ENCODE results near the gene BATF.
A peak's percentile ranks its signal among the peaks of the same experiment; 100 is the strongest.

Gene BATF

DNA sequence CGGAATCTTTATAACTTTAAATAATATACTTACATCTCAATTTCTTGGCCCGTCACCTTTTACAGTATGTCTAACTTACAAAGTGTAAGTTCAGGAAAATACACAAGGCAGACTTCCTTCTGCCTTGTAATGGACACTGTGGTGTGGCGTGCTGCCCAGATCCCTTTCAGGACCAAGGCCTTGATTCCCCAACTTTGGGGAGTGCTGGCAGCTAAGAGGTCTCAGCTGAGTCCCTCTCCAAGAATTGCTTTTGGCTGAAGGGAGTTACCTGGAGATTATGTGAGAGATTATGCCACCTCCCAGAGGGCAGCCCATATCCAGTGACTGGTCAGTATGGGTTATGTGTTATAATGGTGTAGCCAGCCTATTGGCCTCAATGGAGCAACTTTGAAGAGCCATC, 21.2 kb upstream of the BATF start:
- no peak for DNase-seq

DNA sequence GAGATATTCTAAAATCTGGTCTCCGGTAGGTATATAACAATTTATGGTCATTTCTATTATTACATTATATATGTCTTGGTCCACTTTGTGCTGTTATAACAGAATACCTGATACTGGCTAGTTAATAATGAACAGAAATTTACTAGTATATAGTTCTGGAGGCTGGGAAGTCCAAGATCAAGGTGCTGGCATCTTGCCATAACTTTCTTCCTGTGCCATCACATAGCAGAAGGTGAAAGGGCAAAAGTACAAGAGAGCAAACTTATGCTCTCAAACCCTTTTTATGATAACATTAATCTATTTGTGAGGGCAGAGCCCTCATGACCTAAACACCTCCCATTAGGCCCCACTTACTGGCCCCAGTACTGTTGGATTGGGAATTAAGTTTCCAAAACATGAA, 17.9 kb upstream of the BATF start:
- no peak for DNase-seq

DNA sequence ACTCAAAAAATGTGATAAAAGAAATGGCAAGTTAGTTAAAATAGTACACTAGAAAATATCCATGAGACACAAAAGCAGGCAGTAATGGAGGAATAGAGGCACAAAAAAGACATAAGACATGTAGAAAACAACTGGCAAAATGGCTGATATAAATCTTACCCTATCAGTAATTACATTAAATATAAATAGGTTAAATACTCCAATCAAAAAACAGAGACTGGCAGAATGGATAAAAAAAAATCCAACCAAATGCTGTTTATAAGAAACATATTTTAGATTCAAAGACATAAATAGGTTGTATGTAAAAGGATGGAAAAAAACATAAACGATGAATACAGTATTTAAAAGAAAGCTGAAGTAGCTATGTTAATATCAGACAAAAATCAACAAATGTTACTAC, 15.3 kb upstream of the BATF start:
- DNase-seq = no peak

DNA sequence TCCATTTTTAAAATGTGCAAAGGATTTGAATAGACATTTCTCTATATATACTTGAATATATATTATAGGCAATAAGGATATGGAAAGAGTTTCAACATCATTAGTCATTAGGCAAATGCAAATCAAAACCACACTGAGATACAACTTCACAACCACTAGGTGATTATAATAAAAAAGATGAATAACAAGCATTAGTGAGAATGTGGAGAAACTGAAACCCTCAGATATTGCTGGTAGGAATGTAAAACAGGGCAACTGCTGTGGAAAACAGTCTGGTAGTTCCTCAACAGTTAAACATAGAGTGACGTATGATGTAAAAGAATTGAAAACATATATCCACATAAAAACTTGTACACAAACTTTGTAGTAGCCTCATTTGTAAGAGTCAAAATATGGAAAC, 11.7 kb upstream of the BATF start:
- DNase-seq = no peak

GRCh38 chr14:75511201-75511600, 11.1 kb upstream of the BATF start:
- no peak for DNase-seq

DNA sequence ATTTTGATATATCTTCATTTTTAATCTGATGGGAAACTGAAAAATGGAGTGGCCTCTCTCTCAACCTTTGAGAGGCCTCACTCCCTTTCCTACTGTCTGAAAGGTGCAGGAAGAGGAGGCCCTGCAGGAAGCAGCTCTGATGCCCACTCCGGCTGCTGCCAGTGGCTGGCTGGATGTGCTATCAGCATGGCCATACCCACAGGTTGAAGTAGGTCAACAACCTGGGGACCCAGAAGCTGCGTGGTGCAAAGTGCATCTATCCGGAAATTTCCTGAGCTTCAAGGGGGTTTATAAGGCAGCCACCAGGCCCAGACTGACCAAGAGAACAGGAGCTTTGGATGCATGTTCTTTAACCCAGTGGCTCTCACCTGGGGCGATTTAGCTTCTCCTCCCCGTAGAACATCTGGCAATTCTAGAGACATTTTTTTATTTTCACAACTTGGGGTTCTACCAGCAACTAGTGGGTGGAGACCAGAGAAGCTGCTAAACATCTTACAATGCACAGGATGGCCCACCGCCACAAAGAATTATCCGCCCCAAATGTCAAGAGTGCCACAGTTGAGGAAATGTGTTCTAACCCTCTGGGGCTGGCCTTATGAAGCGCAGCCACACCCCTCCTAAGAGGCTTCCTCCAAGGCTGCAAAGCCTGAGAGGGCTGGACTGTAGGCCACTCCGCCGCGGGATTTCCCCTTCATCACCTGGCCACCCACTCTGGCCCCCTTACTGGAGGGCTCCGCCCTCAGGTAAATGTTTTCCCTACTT, 8.2 kb upstream of the BATF start:
- DNase-seq = no peak

GRCh38 chr14:75514673-75515628, 7.3 kb upstream of the BATF start:
- DNase-seq = no peak

DNA sequence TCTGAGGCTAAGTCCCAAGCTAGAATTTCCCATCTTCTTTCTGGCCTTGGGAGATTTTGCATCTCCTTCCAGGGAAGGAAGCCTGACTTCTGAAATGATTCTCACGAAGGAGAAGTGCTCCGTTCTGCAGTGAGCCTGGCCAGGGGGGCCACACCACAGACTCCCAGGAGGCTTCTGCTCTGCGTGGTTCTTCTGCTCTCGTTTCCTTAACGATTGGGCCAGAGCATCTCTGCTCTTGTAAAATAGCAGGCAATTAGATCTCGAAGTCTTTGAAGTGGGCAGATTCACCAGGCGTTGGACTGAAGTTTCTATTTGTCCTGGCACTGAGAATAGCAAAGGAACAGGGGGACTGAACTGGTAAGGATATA, 6.7 kb upstream of the BATF start:
- peak; percentile 48 for DNase-seq

DNA sequence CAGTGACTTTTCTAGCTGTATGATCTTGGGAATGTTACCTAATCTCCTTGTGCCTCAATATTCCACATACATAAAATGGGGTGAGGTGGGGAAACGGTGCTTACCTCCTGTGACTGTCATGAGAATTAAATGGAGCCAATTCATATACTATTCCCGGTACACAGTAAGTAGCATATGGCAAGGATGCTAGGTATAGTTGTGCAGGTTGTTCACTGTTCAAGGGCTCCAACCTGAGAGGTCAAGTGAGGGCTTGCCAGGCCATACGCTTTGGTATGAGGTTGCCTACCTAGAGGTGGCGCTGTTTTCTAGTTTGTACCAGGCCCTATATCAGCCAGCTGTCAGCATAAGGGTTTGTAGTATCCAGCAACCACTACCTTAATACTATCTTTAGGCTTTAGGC, 3.6 kb upstream of the BATF start:
- DNase-seq = no peak

- DNase-seq = no peak
These were observed 2.9 kb upstream of the BATF start for GRCh38 chr14:75519394-75519793.

DNA sequence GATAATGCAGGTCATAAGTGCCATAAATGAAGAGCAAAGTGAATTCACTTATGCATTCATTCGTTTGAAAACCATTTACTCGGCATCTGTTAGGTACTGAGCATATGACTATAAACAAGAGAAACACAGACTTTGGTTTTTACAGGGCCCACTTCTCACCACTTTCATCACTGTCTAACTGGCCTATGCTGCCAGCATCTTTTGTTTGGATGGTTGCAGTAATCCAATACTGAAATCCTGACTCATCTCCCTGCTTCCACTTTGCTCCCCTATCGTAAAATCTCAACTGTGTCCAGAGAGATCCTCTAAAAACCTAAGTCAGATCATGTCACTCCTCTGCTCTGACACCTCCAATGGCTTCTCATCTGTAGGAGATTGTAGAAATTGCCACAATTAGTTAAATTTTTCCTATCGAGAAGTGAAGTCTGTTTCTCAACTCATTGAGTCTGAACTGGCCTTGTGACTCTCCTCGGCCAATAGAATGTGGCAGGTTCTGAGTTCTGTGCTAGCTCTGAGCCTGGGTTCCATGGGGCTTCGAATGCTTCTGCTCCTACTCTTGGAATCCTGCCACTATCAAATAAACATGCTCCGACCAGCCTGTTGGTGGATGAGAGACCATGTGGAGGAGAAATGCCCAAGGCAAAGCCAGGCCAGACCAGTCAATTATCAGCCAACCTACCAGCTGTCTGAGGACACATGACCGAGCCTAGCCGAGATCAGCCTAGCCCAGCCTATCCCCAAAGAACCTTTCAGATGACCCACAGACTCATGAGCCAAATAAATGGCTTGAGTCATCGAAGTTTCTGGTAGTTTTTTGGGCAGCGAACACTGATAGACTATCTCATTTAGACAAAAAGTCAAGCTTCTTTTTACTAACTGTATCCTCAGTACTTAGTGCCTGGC, 2.2 kb upstream of the BATF start:
- DNase-seq = no peak

GRCh38 chr14:75520852-75521251, 1.4 kb upstream of the BATF start:
- DNase-seq = no peak

- DNase-seq = no peak
These were observed 662 bp upstream of the BATF start for GRCh38 chr14:75521415-75522199.

DNA sequence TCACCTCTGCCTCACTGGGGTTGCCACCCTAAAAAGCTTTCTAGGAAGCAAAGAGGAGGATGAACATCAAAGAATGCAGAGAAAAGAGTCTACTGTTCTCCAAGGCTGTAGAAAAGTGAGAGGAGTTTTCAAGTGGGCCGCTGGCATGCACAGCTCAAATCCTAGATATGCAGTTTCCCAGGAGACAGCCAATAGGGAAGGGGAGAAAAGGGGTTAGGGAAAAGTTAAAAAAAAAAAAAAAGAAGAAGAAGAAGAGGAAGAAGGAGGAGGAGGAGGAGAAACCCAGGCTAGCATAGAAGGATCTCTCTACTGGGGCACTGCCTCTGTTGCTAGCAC, 682 bp downstream of the BATF start:
- no peak for DNase-seq

DNA sequence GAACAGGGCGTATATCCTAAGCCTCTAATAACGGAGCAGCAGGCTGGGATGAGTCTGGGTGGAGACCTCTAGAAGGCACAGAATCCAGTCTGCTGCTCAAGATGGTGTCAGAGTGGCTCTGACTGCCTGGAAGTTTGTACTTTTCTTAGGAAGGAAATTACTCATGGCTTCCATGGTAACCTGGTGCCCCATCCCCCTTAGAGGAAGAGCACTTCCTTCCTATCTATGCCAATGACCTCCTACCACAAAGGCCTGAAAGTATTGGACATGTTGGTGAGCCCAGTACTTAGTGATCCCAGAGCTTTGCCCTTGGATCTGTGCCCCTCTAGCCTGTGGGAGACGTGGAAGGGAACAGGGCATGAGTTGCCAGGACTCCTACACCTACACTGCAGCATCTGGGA, 1.5 kb downstream of the BATF start:
- no peak for DNase-seq

DNA sequence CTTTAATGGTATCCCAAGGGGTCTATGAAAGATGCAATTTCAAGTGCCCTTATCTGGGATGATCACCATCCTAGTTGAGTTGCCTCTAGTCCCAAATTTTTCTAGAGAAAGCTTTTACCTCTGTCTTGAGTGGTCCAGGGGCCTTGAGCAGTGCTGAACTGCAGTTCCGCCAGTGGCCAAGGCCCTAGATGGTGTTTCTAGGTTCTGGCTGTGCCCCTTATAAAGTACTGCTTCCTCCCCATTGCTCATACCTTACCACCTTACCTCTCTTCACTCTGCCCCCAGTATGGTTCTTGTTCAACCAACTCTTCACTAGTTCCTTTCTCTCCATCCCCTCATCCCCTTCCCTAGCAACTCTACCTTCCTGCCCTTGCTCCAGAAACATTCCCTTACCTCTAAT, 3.7 kb downstream of the BATF start:
- no peak for DNase-seq

- DNase-seq = no peak
These were observed 5.3 kb downstream of the BATF start for GRCh38 chr14:75527449-75528163.

DNA sequence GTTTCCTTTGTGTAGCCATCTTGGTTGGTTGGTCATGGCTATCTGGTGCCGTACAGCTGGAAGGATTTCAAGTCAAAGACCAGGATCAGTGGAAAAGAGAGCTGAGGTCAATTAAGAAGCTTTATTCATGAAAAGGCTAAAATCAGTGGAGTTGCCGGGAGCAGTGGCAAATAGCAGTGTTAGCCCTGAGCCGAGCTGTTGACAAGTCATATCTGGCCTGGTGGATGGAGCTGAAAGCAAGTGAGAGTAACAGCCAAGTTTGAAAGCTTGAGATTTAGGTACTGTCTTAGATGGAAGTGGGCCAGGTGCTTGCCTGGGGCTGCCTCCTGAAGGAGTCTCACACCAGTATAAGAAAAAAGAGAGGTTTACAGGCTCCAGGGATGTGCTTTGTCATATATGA, 9.0 kb downstream of the BATF start:
- no peak for DNase-seq

DNA sequence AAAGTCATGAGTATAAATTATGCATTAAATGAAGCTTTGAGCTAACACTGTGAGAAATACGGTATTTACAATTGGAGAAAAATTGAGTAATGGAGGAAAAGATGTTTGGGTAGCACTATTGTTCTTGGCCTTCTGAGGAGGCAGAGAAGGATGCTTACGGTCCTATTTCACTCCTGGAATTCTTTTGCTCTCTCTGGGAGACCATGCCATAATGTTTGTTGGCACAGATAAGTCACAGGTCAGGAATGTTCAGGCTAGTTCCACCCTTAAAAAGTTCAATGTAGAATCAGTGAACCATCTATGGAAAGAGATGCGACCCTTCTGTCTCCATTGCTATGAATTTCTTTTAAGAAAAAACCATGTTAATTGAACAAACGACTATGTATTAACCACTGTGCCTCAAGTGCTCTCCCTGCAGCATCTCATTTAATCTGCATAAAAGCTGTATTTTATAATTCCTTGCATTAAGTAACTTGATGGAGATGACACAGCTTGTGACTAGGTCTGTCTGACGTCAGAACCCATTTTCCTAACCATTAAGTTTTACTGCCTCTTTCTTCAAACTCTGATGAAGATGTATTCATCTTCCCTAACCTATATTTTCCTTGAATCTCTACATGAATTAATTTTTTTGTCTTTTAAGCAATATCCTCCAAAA, 9.5 kb downstream of the BATF start:
- no peak for DNase-seq

- DNase-seq = no peak
These were observed 11.7 kb downstream of the BATF start for GRCh38 chr14:75533791-75534555.
